IMR-90 (cell line): ENCODE measurements around the gene HS6ST2.

ENCODE experiments used
- BHLHE40 ChIP-seq: fragments of 150-350 bp; IDR thresholded peaks from 2 replicates; pipeline ENCODE4 v1.6.1; 2016; ENCODE audit warnings: mild to moderate bottlenecking, low read depth, low read length
- CEBPB ChIP-seq: IDR thresholded peaks from 2 replicates; pipeline ENCODE4 v1.6.1; 2012; ENCODE audit warnings: low read depth, low read length, improper control_type of control experiment
- MXI1 ChIP-seq: IDR thresholded peaks from 2 replicates; pipeline ENCODE4 v1.6.1; 2012; ENCODE audit warnings: low read depth, mild to moderate bottlenecking, low read length, moderate library complexity, borderline replicate concordance
- POLR2A ChIP-seq: IDR thresholded peaks from 2 replicates; pipeline ENCODE4 v1.6.1; 2012; ENCODE audit warnings: mild to moderate bottlenecking, low read depth, low read length
- TF ChIP-seq, protein P1 (sequence below): conservative IDR thresholded peaks from 2 replicates; pipeline ENCODE4 v1.5.1; 2012; ENCODE audit warnings: mild to moderate bottlenecking, low read depth, low read length, improper control_type of control experiment

- TF ChIP-seq, protein P1, sequence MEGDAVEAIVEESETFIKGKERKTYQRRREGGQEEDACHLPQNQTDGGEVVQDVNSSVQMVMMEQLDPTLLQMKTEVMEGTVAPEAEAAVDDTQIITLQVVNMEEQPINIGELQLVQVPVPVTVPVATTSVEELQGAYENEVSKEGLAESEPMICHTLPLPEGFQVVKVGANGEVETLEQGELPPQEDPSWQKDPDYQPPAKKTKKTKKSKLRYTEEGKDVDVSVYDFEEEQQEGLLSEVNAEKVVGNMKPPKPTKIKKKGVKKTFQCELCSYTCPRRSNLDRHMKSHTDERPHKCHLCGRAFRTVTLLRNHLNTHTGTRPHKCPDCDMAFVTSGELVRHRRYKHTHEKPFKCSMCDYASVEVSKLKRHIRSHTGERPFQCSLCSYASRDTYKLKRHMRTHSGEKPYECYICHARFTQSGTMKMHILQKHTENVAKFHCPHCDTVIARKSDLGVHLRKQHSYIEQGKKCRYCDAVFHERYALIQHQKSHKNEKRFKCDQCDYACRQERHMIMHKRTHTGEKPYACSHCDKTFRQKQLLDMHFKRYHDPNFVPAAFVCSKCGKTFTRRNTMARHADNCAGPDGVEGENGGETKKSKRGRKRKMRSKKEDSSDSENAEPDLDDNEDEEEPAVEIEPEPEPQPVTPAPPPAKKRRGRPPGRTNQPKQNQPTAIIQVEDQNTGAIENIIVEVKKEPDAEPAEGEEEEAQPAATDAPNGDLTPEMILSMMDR: no peak
- no peak for TF ChIP-seq POLR2A
- no peak for TF ChIP-seq MXI1
- no peak for TF ChIP-seq BHLHE40
- TF ChIP-seq CEBPB: no peak
These were observed 135.8 kb downstream of the HS6ST2 start for GRCh38 chrX:132822634-132823012.
